Hematopoietic multipotent progenitor cell (in vitro differentiated cells): Measurements from ENCODE around the gene EMB. TPM values are rescaled to one million over a fixed set of nuclear protein-coding genes. Genes with fewer than 3 reads are reported as not detected.

Experiments
- total RNA-seq: library from RNA; depleted of rRNA; stranded (reverse); fragments of >200 nt; gene quantifications from one replicate; pipeline ENCODE4 v1.2.3, GENCODE V29; 2012

EMB gene
- total RNA-seq, 1 donor: 32.0 TPM

Other genes starting within 250 kb of the EMB start
- 4.3 TPM for gene PARP8, start 225.3 kb upstream of the EMB start, total RNA-seq